WERI-Rb-1 (cell line): ENCODE data around the gene ENPP1.

Experiments
- DNase-seq: peaks from one replicate; pipeline ENCODE4 v3.0.0-alpha.2; 2020
- H3K27ac ChIP-seq: fragments of 250-450 bp; sonication (Bioruptor Pico); 2 replicates; pipeline ENCODE4 v1.5.1; 2020; ENCODE audit warnings: mild to moderate bottlenecking, moderate library complexity
- H3K27me3 ChIP-seq: fragments of 250-450 bp; sonication (Bioruptor Pico); 2 replicates; pipeline ENCODE4 v1.5.1; 2021; ENCODE audit warnings: mild to moderate bottlenecking, low read depth, moderate library complexity; ENCODE audit not compliant: insufficient read depth, severe bottlenecking
- H3K36me3 ChIP-seq: fragments of 250-450 bp; sonication (Bioruptor Pico); 2 replicates; pipeline ENCODE4 v1.5.1; 2020; ENCODE audit warnings: mild to moderate bottlenecking, moderate library complexity
- H3K4me3 ChIP-seq: 2 replicates; pipeline ENCODE4 v1.5.1; 2011; ENCODE audit warnings: low read depth, mild to moderate bottlenecking, control low read depth, low read length
- H3K9me3 ChIP-seq: fragments of 250-450 bp; sonication (Bioruptor Pico); 2 replicates; pipeline ENCODE4 v1.5.1; 2021; ENCODE audit warnings: mild to moderate bottlenecking, moderate library complexity; ENCODE audit not compliant: severe bottlenecking
- CTCF ChIP-seq: IDR thresholded peaks from 2 replicates; pipeline ENCODE4 v1.5.1; 2011; ENCODE audit warnings: low read depth, mild to moderate bottlenecking, control low read depth, inconsistent platforms, low read length

Gene ENPP1

GRCh38 chr6:131890091-131890490 is 82.3 kb downstream of the ENPP1 start:
- no peak for TF ChIP-seq CTCF
- DNase-seq = no peak
- no peak overlapping the region for H3K27ac ChIP-seq
- no peaks in the 10 kb centered on the region for H3K36me3 ChIP-seq
- H3K9me3 ChIP-seq = no peaks in the 10 kb centered on the region
- H3K27me3 ChIP-seq = peaks cover 2% of the 10 kb centered on the region
- no peak overlapping the region for H3K4me3 ChIP-seq

GRCh38 chr6:131893198-131893597 is 85.4 kb downstream of the ENPP1 start:
- H3K9me3 ChIP-seq = peaks cover 4% of the 10 kb centered on the region
- H3K27ac ChIP-seq = no peak overlapping the region
- H3K27me3 ChIP-seq = peaks cover 2% of the 10 kb centered on the region
- no peaks in the 10 kb centered on the region for H3K36me3 ChIP-seq
- DNase-seq = no peak
- no peak overlapping the region for H3K4me3 ChIP-seq
- TF ChIP-seq CTCF = no peak

GRCh38 chr6:131894493-131895424 is 86.9 kb downstream of the ENPP1 start:
- peaks cover 2% of the 10 kb centered on the region for H3K27me3 ChIP-seq
- no peak overlapping the region for H3K27ac ChIP-seq
- no peak for DNase-seq
- no peak for TF ChIP-seq CTCF
- H3K4me3 ChIP-seq = no peak overlapping the region
- H3K36me3 ChIP-seq = no peaks in the 10 kb centered on the region
- peaks cover 6% of the 10 kb centered on the region for H3K9me3 ChIP-seq

- DNase-seq = no peak
- Histone ChIP-seq H3K9me3 (peaks cover 6% of the 10 kb centered on the region), H3K27ac (no peak overlapping the region), H3K36me3 (no peaks in the 10 kb centered on the region), H3K4me3 (no peak overlapping the region), H3K27me3 (peaks cover 2% of the 10 kb centered on the region)
- no peak for TF ChIP-seq CTCF
Measured at GRCh38 chr6:131897050-131897435, 89.2 kb downstream of the ENPP1 start.

- DNase-seq = no peak
- Histone ChIP-seq H3K36me3 (no peaks in the 10 kb centered on the region), H3K4me3 (no peak overlapping the region), H3K27me3 (peaks cover 2% of the 10 kb centered on the region), H3K9me3 (peaks cover 6% of the 10 kb centered on the region), H3K27ac (no peak overlapping the region)
- TF ChIP-seq CTCF = no peak
Measured at GRCh38 chr6:131897621-131898020, 89.8 kb downstream of the ENPP1 start.
